AG09319 (cell line): ENCODE measurements around the gene S100PBP.

Experiments used
- DNase-seq: peaks from one replicate; pipeline ENCODE4 v3.0.0-alpha.2; 2010; ENCODE audit warnings: low read depth; ENCODE audit errors: extremely low read depth
- TF ChIP-seq, protein P1 (sequence below): IDR thresholded peaks from 2 replicates; pipeline ENCODE4 v1.5.1; 2011; ENCODE audit warnings: low read depth, mild to moderate bottlenecking, inconsistent platforms, low read length, moderate library complexity

The S100PBP gene

DNA sequence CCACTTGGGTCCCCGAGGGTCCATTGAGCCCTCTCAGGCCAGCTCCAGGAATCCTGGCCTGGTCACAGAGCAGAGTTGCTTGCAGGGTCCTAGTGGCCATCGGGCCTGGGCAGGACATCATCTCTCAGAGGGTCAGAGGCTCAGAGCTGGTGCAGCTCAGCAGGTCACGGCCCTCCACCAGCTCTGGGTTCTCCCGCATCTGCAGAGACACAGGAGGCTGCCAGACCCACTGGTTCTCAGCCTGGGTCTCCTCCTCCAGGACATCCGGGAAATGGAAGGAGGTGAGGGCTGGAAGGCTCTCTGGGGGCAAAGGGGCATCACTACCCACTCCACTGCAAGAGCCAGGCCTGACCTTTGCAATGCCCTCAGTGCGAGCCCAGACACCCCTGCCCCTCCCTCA, 77.2 kb downstream of the S100PBP start:
- TF ChIP-seq, protein P1, sequence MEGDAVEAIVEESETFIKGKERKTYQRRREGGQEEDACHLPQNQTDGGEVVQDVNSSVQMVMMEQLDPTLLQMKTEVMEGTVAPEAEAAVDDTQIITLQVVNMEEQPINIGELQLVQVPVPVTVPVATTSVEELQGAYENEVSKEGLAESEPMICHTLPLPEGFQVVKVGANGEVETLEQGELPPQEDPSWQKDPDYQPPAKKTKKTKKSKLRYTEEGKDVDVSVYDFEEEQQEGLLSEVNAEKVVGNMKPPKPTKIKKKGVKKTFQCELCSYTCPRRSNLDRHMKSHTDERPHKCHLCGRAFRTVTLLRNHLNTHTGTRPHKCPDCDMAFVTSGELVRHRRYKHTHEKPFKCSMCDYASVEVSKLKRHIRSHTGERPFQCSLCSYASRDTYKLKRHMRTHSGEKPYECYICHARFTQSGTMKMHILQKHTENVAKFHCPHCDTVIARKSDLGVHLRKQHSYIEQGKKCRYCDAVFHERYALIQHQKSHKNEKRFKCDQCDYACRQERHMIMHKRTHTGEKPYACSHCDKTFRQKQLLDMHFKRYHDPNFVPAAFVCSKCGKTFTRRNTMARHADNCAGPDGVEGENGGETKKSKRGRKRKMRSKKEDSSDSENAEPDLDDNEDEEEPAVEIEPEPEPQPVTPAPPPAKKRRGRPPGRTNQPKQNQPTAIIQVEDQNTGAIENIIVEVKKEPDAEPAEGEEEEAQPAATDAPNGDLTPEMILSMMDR, result no peak
- no peak for DNase-seq

DNA sequence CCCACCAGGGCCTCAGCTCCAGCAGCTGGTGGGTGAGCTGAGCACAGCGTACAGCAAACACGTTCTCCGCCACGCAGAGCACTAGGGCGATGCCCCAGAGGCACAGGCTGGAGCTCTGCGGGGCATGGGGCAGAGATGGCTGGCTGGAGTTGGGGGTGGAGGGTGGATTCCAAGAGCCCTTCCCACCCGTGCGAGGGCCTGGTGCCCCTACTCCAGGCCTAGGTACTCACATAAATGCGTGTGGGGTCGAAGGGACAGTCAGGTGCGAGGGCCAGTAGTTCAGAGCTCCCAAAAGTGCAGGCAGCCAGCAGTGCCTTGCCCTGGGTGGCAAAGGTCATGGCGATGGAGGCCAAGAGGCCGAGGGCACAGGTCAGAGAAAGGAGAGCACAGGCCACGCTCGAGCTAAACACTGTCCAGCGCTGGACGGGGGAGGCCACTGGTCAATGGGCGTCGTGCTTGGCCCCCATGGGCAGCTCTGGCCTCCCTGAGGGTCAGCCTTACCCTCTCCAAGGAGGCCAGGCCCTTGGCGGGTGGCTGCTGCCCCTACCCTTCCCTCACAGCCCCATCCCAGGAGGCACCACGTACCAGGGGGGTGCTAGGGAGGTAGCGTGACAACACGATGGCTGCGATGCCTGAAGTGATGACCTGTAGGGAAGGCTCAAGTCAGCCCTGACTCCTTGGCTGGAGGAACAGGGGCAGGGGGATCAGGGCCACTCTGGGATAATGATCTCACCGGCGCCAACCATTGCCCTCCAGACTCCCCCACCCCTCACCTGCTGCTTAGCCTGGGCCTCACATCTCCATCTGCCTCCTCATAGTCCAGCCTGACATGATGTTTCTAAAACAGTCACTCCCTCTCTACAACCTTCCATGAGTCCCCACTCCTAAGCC, 78.1 kb downstream of the S100PBP start:
- TF ChIP-seq, protein P1, result no peak
- DNase-seq, result no peak

DNA sequence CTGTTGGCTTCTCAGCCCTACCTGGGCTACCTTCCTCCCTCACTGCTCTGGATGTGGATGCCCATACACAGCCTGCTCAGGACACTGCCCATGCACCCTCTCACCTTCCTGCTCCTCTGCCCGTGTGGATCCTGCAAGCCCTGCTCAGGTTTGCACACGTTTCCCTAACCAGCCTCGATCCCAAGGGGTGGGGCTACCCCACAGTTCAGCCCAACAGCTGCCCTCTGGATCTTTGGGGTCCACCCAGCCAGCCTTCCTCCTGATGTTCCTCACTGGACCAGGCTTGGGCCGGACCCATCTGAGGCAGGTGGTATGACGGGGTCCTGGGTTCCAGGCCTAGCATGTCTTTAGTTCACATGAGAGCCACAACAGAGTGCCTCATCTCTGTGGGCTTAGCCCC, 79.0 kb downstream of the S100PBP start:
- TF ChIP-seq, protein P1, result no peak

DNA sequence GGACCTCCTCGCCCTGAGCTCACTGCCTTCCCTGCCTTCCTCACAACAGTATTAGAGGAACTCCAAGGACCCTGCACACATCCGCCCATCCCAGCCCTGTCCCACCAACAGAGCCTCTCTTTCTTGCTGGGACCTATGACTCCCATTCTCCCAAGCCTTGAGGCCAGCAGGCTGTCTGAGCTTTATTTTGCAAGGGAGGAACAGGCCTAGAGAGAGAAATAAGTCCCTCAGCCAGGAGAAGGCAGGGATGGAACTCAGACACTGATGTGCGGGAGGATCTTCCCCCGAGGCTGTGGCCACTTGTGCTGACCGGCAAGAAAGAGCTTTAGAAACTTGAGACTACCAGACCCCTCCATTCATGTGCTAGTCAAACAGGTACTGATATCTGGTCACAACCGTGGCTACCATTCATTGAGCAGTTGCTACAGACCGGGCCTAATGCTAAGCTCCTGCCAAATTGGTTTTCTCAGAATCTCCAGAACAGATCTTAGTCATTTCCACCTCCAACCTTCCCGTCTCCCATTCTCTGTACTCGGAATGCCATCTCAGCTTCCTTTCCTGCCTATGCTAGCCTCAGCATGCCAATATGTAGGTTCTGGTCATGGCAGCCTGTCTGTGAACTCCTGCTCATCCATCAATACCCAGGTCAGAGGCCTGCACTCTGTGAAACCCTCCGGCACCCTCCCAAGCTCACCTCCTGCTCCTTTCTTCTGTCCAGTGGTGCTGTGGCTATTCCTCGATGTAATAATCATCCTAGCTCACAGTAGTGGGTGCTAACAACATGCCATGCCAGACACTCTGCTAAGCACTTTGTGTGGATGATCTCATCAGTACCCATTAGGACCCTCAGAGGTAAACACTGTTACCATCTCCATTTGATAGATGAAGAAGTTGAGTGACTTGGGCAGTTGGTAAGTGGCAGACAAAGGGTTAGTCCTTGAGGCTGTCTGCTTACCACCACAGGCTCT, 79.9 kb downstream of the S100PBP start:
- TF ChIP-seq, protein P1, result no peak
- DNase-seq, result no peak

More for the DNA sequence above, 79.0 kb downstream of the S100PBP start:
- DNase-seq, result no peak

DNA sequence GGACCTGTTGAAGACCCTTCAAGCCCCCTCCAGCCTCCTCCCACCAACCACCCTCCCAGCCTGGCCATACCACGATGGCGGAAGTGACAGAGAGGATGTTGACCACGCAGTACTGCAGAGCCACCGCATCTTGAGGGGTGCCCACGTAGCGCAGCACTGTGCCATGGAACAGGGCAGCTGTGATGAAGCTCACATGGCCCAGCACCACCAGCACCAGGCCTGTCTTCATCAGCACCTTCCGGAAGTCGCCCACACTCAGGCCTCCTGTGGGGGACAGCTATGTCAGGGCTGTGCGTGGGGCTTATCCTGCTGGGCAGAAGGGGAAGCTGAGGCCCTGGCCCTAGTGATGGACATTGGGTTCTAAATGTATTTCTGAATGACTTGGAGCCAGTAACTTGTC, 80.6 kb downstream of the S100PBP start:
- DNase-seq, result no peak
- TF ChIP-seq, protein P1, result no peak

DNA sequence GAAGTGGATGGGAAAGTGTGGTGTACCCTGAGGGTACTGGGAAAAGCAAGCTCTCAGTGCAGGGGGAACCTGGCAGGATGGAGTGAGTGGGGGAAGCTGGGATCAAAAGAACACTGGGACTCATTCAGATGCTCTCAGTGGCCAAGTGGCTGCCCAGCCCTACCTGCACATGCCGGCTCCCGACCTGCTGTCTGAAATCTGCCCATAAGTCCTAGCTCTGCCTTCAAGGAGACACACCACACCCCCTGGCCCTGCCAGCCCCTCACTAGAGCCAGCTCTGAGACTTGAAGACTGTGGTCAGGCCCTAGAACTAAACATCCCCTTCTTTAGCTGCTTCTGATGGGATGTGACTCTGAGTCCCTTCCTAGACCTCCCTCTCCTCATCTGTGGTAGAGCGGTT, 81.5 kb downstream of the S100PBP start:
- DNase-seq, result no peak
- TF ChIP-seq, protein P1, result no peak
